Adrenal gland (tissue), 12 donors: Measurements from ENCODE around the gene PKMYT1. TPM values are rescaled to one million over a fixed set of nuclear protein-coding genes. Genes with fewer than 3 reads are reported as not detected.

Experiments used
- DNase-seq, 7 donors: peaks; one replicate each; pipeline ENCODE4 v3.0.0-alpha.2; 2019 to 2020
- H3K27ac ChIP-seq, 5 donors: fragments of 200-600 bp; sonication (generic) in 4 of 5; 1 replicate in 3 of 5; 2 replicates in 2 of 5; pipeline versions ENCODE4 v1.5.1 to v1.8.0; 2016 to 2020; ENCODE audit warnings: mild to moderate bottlenecking in 1 of 5
- H3K27me3 ChIP-seq: fragments of 200-600 bp; 2 replicates; pipeline ENCODE4 v1.8.0; 2021
- H3K36me3 ChIP-seq, 2 donors: fragments of 200-600 bp; replicated peaks in 1 of 2; 1 replicate in 1 of 2; 2 replicates in 1 of 2; pipeline versions ENCODE4 v1.5.1 to v1.8.0; 2018 to 2022
- H3K4me1 ChIP-seq, 2 donors: fragments of 200-600 bp; replicated peaks in 1 of 2; 1 replicate in 1 of 2; 2 replicates in 1 of 2; pipeline versions ENCODE4 v1.5.1 to v1.8.0; 2018 to 2021
- H3K4me3 ChIP-seq, 4 donors: fragments of 200-600 bp; sonication (generic) in 3 of 4; one replicate each; pipeline ENCODE4 v1.5.1; 2016 to 2018
- H3K9me3 ChIP-seq, 3 donors: fragments of 200-600 bp; sonication (generic) in 1 of 3; replicated peaks in 1 of 3; 1 replicate in 2 of 3; 2 replicates in 1 of 3; pipeline versions ENCODE4 v1.5.1 to v1.8.0; 2016 to 2021
- POLR2A ChIP-seq, 2 donors: fragments of 450-650 bp; IDR thresholded peaks; one replicate each; pipeline ENCODE4 v1.6.1; 2017; ENCODE audit warnings: antibody characterized with exemption in 2 of 2, mild to moderate bottlenecking in 2 of 2, moderate library complexity in 1 of 2
- WGBS, 4 donors: extraction: QIAGEN DNeasy Blood & Tissue Kit in 2 of 4; methylation state at CpG; one replicate each; pipeline versions ENCODE4 v1.1.5 to v1.1.7; 2013 to 2017; 5-methylcytosine and 5-hydroxymethylcytosine counted together
- intact Hi-C, 2 donors: fragments of 100-400 bp; cut with DNase I; formaldehyde crosslinking; loops; one replicate each; pipeline versions ENCODE4 v1.14.1 to v1.15.0; 2022 to 2023
- polyA plus RNA-seq, 3 donors: library from polyadenylated mRNA; stranded (reverse); fragments of 200-250 nt in 2 of 3; fragments of 350-450 nt in 1 of 3; fragmentation: Illumina TruSeq in 1 of 3; extraction: RNeasy Lipid Tissue Mini Kit (QIAGEN cat#74804) in 1 of 3; gene quantifications; one replicate each; pipeline ENCODE4 v1.2.3, GENCODE V29; 2013 to 2014
- total RNA-seq, 9 donors: library from RNA; depleted of rRNA in 4 of 9; stranded (reverse); fragments of >200 nt in 4 of 9; fragments of 120-200 nt in 1 of 9; fragmentation: NEBNext Ultra II Directional in 1 of 9; extraction: Animal tissue kit (Norgen Biotek cat#: 25700) in 1 of 9; gene quantifications; one replicate each; pipeline versions ENCODE4 v1.1.0 to v1.2.4, GENCODE V29; 2013 to 2023
- TF ChIP-seq, protein P1 (sequence below), 6 experiments: fragments of 450-650 bp in 4 of 6; fragments of 200-600 bp in 2 of 6; sonication (generic) in 1 of 6; IDR thresholded peaks; 1 replicate in 5 of 6; 2 replicates in 1 of 6; pipeline versions ENCODE4 v1.5.1 to v1.8.0; 2016 to 2021; ENCODE audit warnings: antibody characterized with exemption in 6 of 6, mild to moderate bottlenecking in 2 of 6, moderate library complexity in 1 of 6
- donor health status: healthy with polysubstance abuse.
- donor health status: Bipolar disorder and iron deficiency.
- donor health status: DM: yes; HTN: yes; CAD: no.
- donor health status: DM: no; HTN: no; CAD: no.
- donor health status: DM: no; HTN: no; CAD: no.
- donor health status: DM: yes; HTN: yes; CAD: no.

The PKMYT1 gene
- total and polyA plus RNA-seq, 12 donors, result 0.46 to 7.0 (median 2.9) TPM

DNA sequence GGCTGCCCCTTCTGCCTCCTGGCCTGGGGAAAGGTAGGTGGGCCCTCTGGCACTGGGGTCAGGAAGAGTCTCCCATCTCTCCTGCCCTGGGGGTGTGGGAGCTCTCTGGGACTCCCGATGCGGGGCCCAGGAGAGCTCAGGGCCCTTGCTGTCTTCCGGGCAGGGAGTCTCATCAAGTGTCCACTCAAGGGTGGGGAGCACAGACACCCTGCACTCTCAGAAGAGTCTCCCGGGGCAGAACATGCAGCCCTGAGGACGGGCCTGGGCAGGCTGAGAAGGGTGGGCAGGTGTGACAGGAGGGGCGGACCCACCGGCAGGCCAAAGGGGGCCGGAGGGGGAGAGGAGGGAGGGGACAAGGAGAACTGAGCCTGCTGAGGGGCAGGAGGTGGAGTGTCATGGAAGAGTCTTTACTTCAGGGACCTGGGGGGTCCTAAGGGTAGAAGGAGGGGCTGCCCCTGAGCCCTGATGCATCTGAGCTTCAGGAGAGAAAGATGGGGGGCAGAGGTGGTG, 8.4 kb upstream of the PKMYT1 start:
- no peak for TF ChIP-seq POLR2A (IDR thresholded peaks at IDR 0.05)
- TF ChIP-seq, protein P1, sequence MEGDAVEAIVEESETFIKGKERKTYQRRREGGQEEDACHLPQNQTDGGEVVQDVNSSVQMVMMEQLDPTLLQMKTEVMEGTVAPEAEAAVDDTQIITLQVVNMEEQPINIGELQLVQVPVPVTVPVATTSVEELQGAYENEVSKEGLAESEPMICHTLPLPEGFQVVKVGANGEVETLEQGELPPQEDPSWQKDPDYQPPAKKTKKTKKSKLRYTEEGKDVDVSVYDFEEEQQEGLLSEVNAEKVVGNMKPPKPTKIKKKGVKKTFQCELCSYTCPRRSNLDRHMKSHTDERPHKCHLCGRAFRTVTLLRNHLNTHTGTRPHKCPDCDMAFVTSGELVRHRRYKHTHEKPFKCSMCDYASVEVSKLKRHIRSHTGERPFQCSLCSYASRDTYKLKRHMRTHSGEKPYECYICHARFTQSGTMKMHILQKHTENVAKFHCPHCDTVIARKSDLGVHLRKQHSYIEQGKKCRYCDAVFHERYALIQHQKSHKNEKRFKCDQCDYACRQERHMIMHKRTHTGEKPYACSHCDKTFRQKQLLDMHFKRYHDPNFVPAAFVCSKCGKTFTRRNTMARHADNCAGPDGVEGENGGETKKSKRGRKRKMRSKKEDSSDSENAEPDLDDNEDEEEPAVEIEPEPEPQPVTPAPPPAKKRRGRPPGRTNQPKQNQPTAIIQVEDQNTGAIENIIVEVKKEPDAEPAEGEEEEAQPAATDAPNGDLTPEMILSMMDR (IDR thresholded peaks at IDR 0.05), result no peak
- H3K4me1 ChIP-seq, result peaks cover 0 to 4% of the 10 kb centered on the region in 2 donors
- no peaks in the 10 kb centered on the region for H3K9me3 ChIP-seq
- H3K4me3 ChIP-seq, result no peak overlapping the region
- no peak overlapping the region for H3K27ac ChIP-seq
- 64 to 76% (median 68%) methylated on average over 6 to 8 of the region's 8 CpGs for WGBS, 4 donors
- no peaks in the 10 kb centered on the region for H3K36me3 ChIP-seq
- DNase-seq, result no peak
- intact Hi-C loops, result loop anchor here in 1 of 2 donors (10.0 kb wide), 1 partner anchor 64 kb away; no protein-coding TSS in a partner anchor
- no peaks in the 10 kb centered on the region for H3K27me3 ChIP-seq

DNA sequence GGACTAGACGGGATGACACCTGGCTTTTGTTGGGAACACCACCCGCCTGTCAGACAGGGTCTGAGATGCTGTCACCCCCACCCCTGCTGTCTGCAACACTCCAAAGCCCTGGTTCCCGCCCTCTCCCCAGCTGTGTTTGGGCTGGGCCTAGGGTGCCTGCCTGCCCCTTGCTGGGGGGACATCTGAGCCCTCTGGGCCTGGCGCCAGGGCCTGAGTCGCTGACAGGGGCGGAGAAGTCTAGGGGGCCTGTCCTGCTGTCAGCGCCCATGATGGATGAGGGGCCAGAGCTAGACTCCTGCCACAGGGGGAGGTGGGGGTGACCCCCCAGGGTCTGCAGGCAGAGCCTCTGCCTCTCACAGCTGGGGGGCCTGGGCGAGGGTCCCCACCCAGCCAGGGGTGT, 7.6 kb upstream of the PKMYT1 start:
- intact Hi-C loops, result loop anchor here in 1 of 2 donors (10.0 kb wide), 1 partner anchor 63 kb away; no protein-coding TSS in a partner anchor
- no peak for TF ChIP-seq POLR2A (IDR thresholded peaks at IDR 0.05)
- TF ChIP-seq, protein P1 (IDR thresholded peaks at IDR 0.05), result no peak
- H3K4me3 ChIP-seq, result no peak overlapping the region
- DNase-seq, result no peak
- H3K4me1 ChIP-seq, result peaks cover 0 to 7% of the 10 kb centered on the region in 2 donors
- no peaks in the 10 kb centered on the region for H3K27me3 ChIP-seq
- no peaks in the 10 kb centered on the region for H3K9me3 ChIP-seq
- 64 to 68% methylated on average over 8 of the region's 8 CpGs; no CpG with 5 or more reads in 2 of the 4 donors for WGBS, 4 donors
- H3K36me3 ChIP-seq, result no peaks in the 10 kb centered on the region
- no peak overlapping the region for H3K27ac ChIP-seq

GRCh38 chr16:2987286-2987685, 7.0 kb upstream of the PKMYT1 start:
- no peak for DNase-seq
- WGBS, 4 donors, result 80 to 94% (median 86%) methylated on average over 3 to 9 of the region's 9 CpGs
- Histone ChIP-seq H3K27me3 (no peaks in the 10 kb centered on the region), H3K27ac (no peak overlapping the region), H3K36me3 (no peaks in the 10 kb centered on the region), H3K4me3 (no peak overlapping the region), H3K4me1 (peaks cover 0 to 7% of the 10 kb centered on the region in 2 donors), H3K9me3 (no peaks in the 10 kb centered on the region)
- TF ChIP-seq, protein P1 (IDR thresholded peaks at IDR 0.05), result no peak
- no peak for TF ChIP-seq POLR2A (IDR thresholded peaks at IDR 0.05)
- intact Hi-C loops, result loop anchor here in 1 of 2 donors (10.0 kb wide), 1 partner anchor 62 kb away; no protein-coding TSS in a partner anchor

DNA sequence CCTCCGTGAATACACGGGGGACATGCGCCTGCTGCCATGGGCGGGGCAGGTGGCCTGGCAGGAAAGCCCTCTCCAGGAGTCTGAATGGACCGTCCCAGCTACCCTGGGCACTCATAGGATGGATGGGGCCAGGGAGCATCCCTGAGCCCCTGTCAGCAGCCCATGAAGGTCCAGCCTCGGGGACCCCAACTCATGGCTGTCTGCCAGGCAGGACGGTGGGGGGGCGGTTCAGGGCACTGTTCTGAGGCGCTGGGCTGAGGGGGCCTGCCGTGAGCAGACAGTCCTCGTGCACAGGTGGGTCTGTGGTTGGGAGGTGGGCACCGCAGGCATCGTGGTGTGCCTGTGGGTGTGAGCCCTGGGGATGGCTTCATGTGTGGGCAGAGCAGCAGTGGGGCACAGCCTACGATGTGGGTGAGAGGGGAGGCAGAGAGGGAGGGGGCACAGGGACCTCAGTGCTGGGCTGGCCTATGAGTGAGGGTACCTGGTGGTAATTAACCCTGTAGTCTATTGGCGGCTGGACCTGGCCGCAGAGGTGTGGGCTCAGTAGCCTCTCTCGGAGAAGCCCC, 6.5 kb upstream of the PKMYT1 start:
- Histone ChIP-seq H3K36me3 (no peaks in the 10 kb centered on the region), H3K4me1 (peaks cover 0 to 7% of the 10 kb centered on the region in 2 donors), H3K4me3 (no peak overlapping the region), H3K27me3 (no peaks in the 10 kb centered on the region), H3K27ac (no peak overlapping the region), H3K9me3 (no peaks in the 10 kb centered on the region)
- DNase-seq, result no peak
- WGBS, 4 donors, result 70 to 100% (median 79%) methylated on average over 2 to 17 of the region's 17 CpGs
- TF ChIP-seq, protein P1 (IDR thresholded peaks at IDR 0.05), result no peak
- no peak for TF ChIP-seq POLR2A (IDR thresholded peaks at IDR 0.05)
- intact Hi-C loops, result loop anchor here in 1 of 2 donors (10.0 kb wide), 1 partner anchor 62 kb away; no protein-coding TSS in a partner anchor
